GM06990 (cell line): Measurements from ENCODE around the gene ME2.

ENCODE experiments used
- DNase-seq: peaks from one replicate; pipeline ENCODE4 v3.0.0-alpha.2; 2011; ENCODE audit not compliant: insufficient read length; ENCODE audit errors: extremely low read depth
- H3K27me3 ChIP-seq: replicated peaks from 2 replicates; pipeline ENCODE4 v1.6.0; 2011; ENCODE audit warnings: low read length; ENCODE audit not compliant: control insufficient read depth, insufficient read depth
- H3K36me3 ChIP-seq: 2 replicates; pipeline ENCODE4 v1.5.1; 2011; ENCODE audit warnings: low read length; ENCODE audit not compliant: control insufficient read depth, insufficient read depth
- H3K4me3 ChIP-seq: replicated peaks from 2 replicates; pipeline ENCODE4 v1.5.1; 2011; ENCODE audit warnings: low read depth, mild to moderate bottlenecking, control low read depth, low read length
- TF ChIP-seq, protein P1 (sequence below): IDR thresholded peaks from 2 replicates; pipeline ENCODE4 v1.5.1; 2011; ENCODE audit warnings: low read length, control low read depth, mild to moderate bottlenecking, inconsistent platforms; ENCODE audit not compliant: insufficient read depth, poor library complexity, severe bottlenecking

Gene ME2

DNA sequence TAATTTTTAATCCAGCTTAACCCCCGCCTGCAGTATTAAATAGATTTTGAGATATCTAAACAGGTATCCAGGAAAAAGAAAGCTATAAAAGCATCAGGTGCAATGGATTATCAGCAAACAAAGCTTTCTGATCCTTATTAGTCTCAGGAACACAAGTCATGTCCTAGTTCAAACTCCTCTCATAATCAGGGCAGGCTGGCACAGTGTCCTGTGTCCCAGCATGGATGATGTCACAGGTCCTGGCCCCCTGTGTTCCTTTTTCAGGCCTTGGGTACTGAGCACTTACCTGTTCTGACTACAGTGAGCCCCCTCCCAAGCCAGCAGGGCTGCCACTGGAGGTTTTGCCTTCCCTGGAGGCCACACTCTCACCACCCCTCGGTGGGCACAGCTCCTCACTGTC is 39.6 kb upstream of the ME2 start:
- TF ChIP-seq, protein P1, sequence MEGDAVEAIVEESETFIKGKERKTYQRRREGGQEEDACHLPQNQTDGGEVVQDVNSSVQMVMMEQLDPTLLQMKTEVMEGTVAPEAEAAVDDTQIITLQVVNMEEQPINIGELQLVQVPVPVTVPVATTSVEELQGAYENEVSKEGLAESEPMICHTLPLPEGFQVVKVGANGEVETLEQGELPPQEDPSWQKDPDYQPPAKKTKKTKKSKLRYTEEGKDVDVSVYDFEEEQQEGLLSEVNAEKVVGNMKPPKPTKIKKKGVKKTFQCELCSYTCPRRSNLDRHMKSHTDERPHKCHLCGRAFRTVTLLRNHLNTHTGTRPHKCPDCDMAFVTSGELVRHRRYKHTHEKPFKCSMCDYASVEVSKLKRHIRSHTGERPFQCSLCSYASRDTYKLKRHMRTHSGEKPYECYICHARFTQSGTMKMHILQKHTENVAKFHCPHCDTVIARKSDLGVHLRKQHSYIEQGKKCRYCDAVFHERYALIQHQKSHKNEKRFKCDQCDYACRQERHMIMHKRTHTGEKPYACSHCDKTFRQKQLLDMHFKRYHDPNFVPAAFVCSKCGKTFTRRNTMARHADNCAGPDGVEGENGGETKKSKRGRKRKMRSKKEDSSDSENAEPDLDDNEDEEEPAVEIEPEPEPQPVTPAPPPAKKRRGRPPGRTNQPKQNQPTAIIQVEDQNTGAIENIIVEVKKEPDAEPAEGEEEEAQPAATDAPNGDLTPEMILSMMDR, result no peak
- Histone ChIP-seq H3K36me3 (no peaks in the 10 kb centered on the region), H3K27me3 (no peaks in the 10 kb centered on the region; the same call in 1 of the 2 replicates), H3K4me3 (no peak overlapping the region)
- no peak for DNase-seq

DNA sequence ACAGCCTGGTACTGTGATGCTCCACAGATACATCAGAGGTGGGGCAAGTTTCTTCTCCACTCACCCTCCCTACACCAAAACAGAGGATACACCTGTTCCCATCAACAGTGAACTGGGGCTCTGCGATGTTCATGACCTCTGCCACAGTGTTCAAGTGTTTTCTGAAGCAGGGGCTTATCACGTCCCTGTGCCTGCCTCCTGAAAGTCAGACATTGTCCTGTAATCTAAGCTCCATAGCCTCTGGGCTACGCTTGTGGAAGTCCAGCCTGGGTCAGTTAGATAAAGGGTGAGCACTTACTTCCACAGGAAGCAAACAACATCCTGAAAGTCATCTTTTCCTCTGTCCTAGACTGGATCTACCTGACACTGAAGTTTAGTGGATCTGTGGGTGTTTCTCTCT is 38.9 kb upstream of the ME2 start:
- Histone ChIP-seq H3K36me3 (no peaks in the 10 kb centered on the region), H3K27me3 (no peaks in the 10 kb centered on the region; the same call in 1 of the 2 replicates), H3K4me3 (no peak overlapping the region)
- DNase-seq, result no peak
- TF ChIP-seq, protein P1, result no peak

DNA sequence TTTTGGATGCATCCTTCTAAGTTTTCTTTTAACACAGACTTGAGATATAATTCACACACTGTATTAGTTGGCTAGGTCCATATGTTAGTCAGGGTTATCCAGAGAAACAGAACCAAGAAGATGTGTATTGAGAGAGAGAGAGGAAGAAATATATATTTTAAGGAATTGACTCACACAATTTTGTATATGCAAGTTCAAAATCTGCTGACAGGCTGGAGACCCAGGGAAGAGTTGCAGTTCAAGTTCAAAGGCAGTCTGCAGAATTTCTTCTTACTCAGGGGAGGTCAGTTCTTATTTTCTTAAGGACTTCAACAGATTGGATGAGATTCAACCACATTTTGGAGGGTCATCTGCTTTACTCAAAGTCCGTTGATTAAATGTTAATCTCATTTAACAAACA is 36.1 kb upstream of the ME2 start:
- TF ChIP-seq, protein P1, result no peak
- Histone ChIP-seq H3K4me3 (no peak overlapping the region), H3K36me3 (no peaks in the 10 kb centered on the region), H3K27me3 (no peaks in the 10 kb centered on the region; the same call in 1 of the 2 replicates)
- DNase-seq, result no peak

DNA sequence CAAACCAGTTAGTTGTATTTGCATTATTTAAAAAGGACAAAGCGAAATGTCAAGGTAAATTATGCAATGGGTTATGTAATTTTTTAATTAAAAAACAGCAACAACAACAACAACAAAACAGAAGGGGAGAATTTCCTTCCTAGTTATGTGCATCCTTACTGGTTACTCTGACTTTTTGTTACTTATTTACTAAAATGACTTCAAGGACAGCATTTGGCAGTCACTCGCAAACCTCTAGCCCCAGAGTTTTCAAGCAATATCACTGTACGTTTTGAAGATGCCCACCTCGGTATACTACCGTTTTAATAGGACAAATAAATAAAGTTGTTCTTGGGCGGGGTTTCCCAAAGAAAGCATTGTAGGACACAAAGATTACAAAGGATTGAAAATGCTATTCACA is 34.4 kb upstream of the ME2 start:
- DNase-seq, result no peak
- TF ChIP-seq, protein P1, result no peak
- Histone ChIP-seq H3K27me3 (no peaks in the 10 kb centered on the region; the same call in 1 of the 2 replicates), H3K4me3 (no peak overlapping the region), H3K36me3 (no peaks in the 10 kb centered on the region)

DNA sequence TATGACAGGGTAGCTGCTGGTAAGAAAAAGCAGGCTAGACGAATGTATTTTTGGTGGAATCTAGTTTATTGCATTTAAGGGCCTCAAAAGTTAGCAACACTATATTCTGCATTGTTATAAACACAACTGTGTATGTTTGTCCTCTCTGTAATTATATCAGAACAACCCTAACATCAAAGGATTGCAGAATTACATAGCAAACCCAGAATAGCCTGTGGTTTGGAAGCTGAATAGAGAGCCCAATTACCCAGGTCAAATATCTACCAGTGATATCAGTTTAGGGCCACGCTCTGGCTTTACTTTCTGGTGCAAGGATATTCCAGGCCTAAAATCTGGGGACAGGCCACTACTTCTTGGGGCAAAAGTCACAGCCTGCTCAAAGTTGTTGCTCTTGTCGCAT is 34.0 kb upstream of the ME2 start:
- DNase-seq, result no peak
- Histone ChIP-seq H3K4me3 (no peak overlapping the region), H3K36me3 (no peaks in the 10 kb centered on the region), H3K27me3 (no peaks in the 10 kb centered on the region)
- TF ChIP-seq, protein P1, result no peak

DNA sequence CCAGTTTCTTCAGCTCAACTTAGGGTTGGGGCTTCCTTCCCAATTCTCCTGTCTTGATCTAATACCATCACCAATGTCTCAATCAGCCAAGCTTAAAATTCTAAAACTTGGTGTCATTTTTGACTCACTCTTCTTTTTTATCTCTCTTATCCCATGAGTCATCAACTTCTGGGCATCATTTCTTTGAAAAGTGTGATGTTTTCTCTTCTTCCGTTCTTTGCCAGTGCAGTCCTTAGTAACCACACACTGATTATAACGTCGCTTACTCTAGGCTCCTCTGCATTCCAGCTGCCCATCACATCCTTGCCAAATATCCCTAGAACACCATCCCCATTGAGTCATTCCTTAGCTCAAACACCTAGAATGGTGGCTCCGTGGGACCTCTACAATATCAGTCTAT is 31.7 kb upstream of the ME2 start:
- Histone ChIP-seq H3K4me3 (no peak overlapping the region), H3K36me3 (no peaks in the 10 kb centered on the region), H3K27me3 (no peaks in the 10 kb centered on the region)
- DNase-seq, result no peak
- TF ChIP-seq, protein P1, result no peak
